Adrenal gland (tissue), 12 donors: ENCODE data around the gene SETD3. TPM values are rescaled to one million over a fixed set of nuclear protein-coding genes. Genes with fewer than 3 reads are reported as not detected.

ENCODE experiments used
- DNase-seq, 7 donors: peaks; one replicate each; pipeline ENCODE4 v3.0.0-alpha.2; 2019 to 2020
- H3K27ac ChIP-seq, 5 donors: fragments of 200-600 bp; sonication (generic) in 4 of 5; 1 replicate in 3 of 5; 2 replicates in 2 of 5; pipeline versions ENCODE4 v1.5.1 to v1.8.0; 2016 to 2020; ENCODE audit warnings: mild to moderate bottlenecking in 1 of 5
- H3K27me3 ChIP-seq: fragments of 200-600 bp; 2 replicates; pipeline ENCODE4 v1.8.0; 2021
- H3K36me3 ChIP-seq, 2 donors: fragments of 200-600 bp; replicated peaks in 1 of 2; 1 replicate in 1 of 2; 2 replicates in 1 of 2; pipeline versions ENCODE4 v1.5.1 to v1.8.0; 2018 to 2022
- H3K4me1 ChIP-seq, 2 donors: fragments of 200-600 bp; replicated peaks in 1 of 2; 1 replicate in 1 of 2; 2 replicates in 1 of 2; pipeline versions ENCODE4 v1.5.1 to v1.8.0; 2018 to 2021
- H3K4me3 ChIP-seq, 4 donors: fragments of 200-600 bp; sonication (generic) in 3 of 4; one replicate each; pipeline ENCODE4 v1.5.1; 2016 to 2018
- H3K9me3 ChIP-seq, 3 donors: fragments of 200-600 bp; sonication (generic) in 1 of 3; replicated peaks in 1 of 3; 1 replicate in 2 of 3; 2 replicates in 1 of 3; pipeline versions ENCODE4 v1.5.1 to v1.8.0; 2016 to 2021
- POLR2A ChIP-seq, 2 donors: fragments of 450-650 bp; IDR thresholded peaks; one replicate each; pipeline ENCODE4 v1.6.1; 2017; ENCODE audit warnings: antibody characterized with exemption in 2 of 2, mild to moderate bottlenecking in 2 of 2, moderate library complexity in 1 of 2
- whole genome bisulfite sequencing, 4 donors: extraction: QIAGEN DNeasy Blood & Tissue Kit in 2 of 4; methylation state at CpG; one replicate each; pipeline versions ENCODE4 v1.1.5 to v1.1.7; 2013 to 2017; 5-methylcytosine and 5-hydroxymethylcytosine counted together
- intact Hi-C, 2 donors: fragments of 100-400 bp; cut with DNase I; formaldehyde crosslinking; loops; one replicate each; pipeline versions ENCODE4 v1.14.1 to v1.15.0; 2022 to 2023
- polyA plus RNA-seq, 3 donors: library from polyadenylated mRNA; stranded (reverse); fragments of 200-250 nt in 2 of 3; fragments of 350-450 nt in 1 of 3; fragmentation: Illumina TruSeq in 1 of 3; extraction: RNeasy Lipid Tissue Mini Kit (QIAGEN cat#74804) in 1 of 3; gene quantifications; one replicate each; pipeline ENCODE4 v1.2.3, GENCODE V29; 2013 to 2014
- total RNA-seq, 9 donors: library from RNA; depleted of rRNA in 4 of 9; stranded (reverse); fragments of >200 nt in 4 of 9; fragments of 120-200 nt in 1 of 9; fragmentation: NEBNext Ultra II Directional in 1 of 9; extraction: Animal tissue kit (Norgen Biotek cat#: 25700) in 1 of 9; gene quantifications; one replicate each; pipeline versions ENCODE4 v1.1.0 to v1.2.4, GENCODE V29; 2013 to 2023
- TF ChIP-seq, protein P1 (sequence below), 6 experiments: fragments of 450-650 bp in 4 of 6; fragments of 200-600 bp in 2 of 6; sonication (generic) in 1 of 6; IDR thresholded peaks; 1 replicate in 5 of 6; 2 replicates in 1 of 6; pipeline versions ENCODE4 v1.5.1 to v1.8.0; 2016 to 2021; ENCODE audit warnings: antibody characterized with exemption in 6 of 6, mild to moderate bottlenecking in 2 of 6, moderate library complexity in 1 of 6
- donor health status: healthy with polysubstance abuse.
- donor health status: Bipolar disorder and iron deficiency.
- donor health status: DM: yes; HTN: yes; CAD: no.
- donor health status: DM: no; HTN: no; CAD: no.
- donor health status: DM: no; HTN: no; CAD: no.
- donor health status: DM: yes; HTN: yes; CAD: no.

Gene SETD3
- total and polyA plus RNA-seq, 12 donors, result 23.1 to 58.6 (median 44.3) TPM

DNA sequence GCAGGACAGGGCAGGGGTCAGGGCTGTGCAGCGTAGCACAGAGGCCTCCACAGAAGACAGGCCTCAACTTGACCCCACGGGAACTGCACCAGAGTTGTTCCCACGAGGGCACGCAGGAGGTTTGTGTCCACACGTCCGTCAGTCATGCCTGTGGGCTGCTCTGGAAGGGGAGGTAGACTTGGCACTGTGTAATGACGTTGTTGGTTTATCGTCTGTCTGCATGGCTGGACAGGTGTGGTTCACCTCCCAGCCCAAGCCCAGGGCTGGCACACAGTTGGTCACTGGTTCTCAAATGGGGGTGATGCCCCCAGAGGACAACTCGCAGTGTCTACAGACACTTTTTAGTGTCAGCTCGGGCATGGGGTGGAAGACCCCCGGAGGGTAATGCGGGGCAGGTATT lies 46.4 kb upstream of the SETD3 start:
- 77 to 89% (median 88%) methylated on average over 10 to 12 of the region's 12 CpGs for WGBS, 4 donors
- no peaks in the 10 kb centered on the region for H3K36me3 ChIP-seq
- H3K4me1 ChIP-seq, result peaks cover 12 to 15% of the 10 kb centered on the region in 2 donors
- no peaks in the 10 kb centered on the region for H3K27me3 ChIP-seq
- intact Hi-C loops, result no loop called here
- no peak overlapping the region for H3K27ac ChIP-seq
- DNase-seq, result no peak
- TF ChIP-seq, protein P1, sequence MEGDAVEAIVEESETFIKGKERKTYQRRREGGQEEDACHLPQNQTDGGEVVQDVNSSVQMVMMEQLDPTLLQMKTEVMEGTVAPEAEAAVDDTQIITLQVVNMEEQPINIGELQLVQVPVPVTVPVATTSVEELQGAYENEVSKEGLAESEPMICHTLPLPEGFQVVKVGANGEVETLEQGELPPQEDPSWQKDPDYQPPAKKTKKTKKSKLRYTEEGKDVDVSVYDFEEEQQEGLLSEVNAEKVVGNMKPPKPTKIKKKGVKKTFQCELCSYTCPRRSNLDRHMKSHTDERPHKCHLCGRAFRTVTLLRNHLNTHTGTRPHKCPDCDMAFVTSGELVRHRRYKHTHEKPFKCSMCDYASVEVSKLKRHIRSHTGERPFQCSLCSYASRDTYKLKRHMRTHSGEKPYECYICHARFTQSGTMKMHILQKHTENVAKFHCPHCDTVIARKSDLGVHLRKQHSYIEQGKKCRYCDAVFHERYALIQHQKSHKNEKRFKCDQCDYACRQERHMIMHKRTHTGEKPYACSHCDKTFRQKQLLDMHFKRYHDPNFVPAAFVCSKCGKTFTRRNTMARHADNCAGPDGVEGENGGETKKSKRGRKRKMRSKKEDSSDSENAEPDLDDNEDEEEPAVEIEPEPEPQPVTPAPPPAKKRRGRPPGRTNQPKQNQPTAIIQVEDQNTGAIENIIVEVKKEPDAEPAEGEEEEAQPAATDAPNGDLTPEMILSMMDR (IDR thresholded peaks at IDR 0.05), result no peak
- H3K4me3 ChIP-seq, result no peak overlapping the region
- no peaks in the 10 kb centered on the region for H3K9me3 ChIP-seq

GRCh38 chr14:99525699-99526080 lies 45.0 kb upstream of the SETD3 start:
- 89 to 100% (median 91%) methylated on average over 4 to 12 of the region's 12 CpGs for WGBS, 4 donors
- intact Hi-C loops, result no loop called here
- no peak for TF ChIP-seq POLR2A (IDR thresholded peaks at IDR 0.05)
- TF ChIP-seq, protein P1 (IDR thresholded peaks at IDR 0.05), result no peak
- no peaks in the 10 kb centered on the region for H3K27me3 ChIP-seq
- no peak for DNase-seq
- H3K4me1 ChIP-seq, result peaks cover 12 to 15% of the 10 kb centered on the region in 2 donors
- no peak overlapping the region for H3K27ac ChIP-seq
- H3K36me3 ChIP-seq, result no peaks in the 10 kb centered on the region
- H3K9me3 ChIP-seq, result no peaks in the 10 kb centered on the region
- no peak overlapping the region for H3K4me3 ChIP-seq

- Histone ChIP-seq H3K4me1 (peaks cover 12 to 15% of the 10 kb centered on the region in 2 donors), H3K27ac (peak overlapping the region in 1 of 5 donors; percentile 45), H3K36me3 (no peaks in the 10 kb centered on the region), H3K27me3 (no peaks in the 10 kb centered on the region), H3K9me3 (no peaks in the 10 kb centered on the region), H3K4me3 (no peak overlapping the region)
- TF ChIP-seq, protein P1 (IDR thresholded peaks at IDR 0.05), result peak in 2 of 6 experiments; percentile 17 to 20
- no peak for TF ChIP-seq POLR2A (IDR thresholded peaks at IDR 0.05)
- DNase-seq, result peak in 1 of 7 donors; percentile 33
- 72 to 80% (median 78%) methylated on average over 10 to 17 of the region's 17 CpGs for WGBS, 4 donors
- intact Hi-C loops, result no loop called here
These were observed 44.4 kb upstream of the SETD3 start for GRCh38 chr14:99524804-99525698.

GRCh38 chr14:99524091-99524661 lies 43.5 kb upstream of the SETD3 start:
- no peaks in the 10 kb centered on the region for H3K27me3 ChIP-seq
- peak overlapping the region in 1 of 5 donors; percentile 45 for H3K27ac ChIP-seq
- WGBS, 4 donors, result 82 to 88% (median 84%) methylated on average over 15 to 16 of the region's 16 CpGs
- peaks cover 12 to 15% of the 10 kb centered on the region in 2 donors for H3K4me1 ChIP-seq
- H3K36me3 ChIP-seq, result no peaks in the 10 kb centered on the region
- no peak overlapping the region for H3K4me3 ChIP-seq
- no peaks in the 10 kb centered on the region for H3K9me3 ChIP-seq
- TF ChIP-seq, protein P1 (IDR thresholded peaks at IDR 0.05), result no peak
- no peak for TF ChIP-seq POLR2A (IDR thresholded peaks at IDR 0.05)
- no peak for DNase-seq
- intact Hi-C loops, result no loop called here
